HepG2 (cell line): ENCODE results near the gene ISG20L2. TPM values are rescaled to one million over a fixed set of nuclear protein-coding genes. Genes with fewer than 3 reads are reported as not detected.

Source experiments
- ATAC-seq: fragments of 200-7000 bp; cut with Tn5 transposase; 3 replicates; pipeline ENCODE4 v1.9.1; 2020; ENCODE audit warnings: mild to moderate bottlenecking, moderate library complexity
- BruUV-seq: library from RNA; stranded (reverse); fragments of 400-500 nt; replicated peaks from 2 replicates; lab custom pipeline; 2021; lab: Mats Ljungman, UMichigan
- CTCF ChIA-PET: fragments of 300-600 bp; formaldehyde crosslinking; extraction: SDS; loops from one replicate; lab custom pipeline; 2021; ENCODE audit warnings: low total read pairs, inconsistent platforms, low intra/inter-chr PET ratio; lab: Yijun Ruan, JAX
- POLR2A ChIA-PET: fragments of 350-600 bp; sonication (Branson Sonifier 250); formaldehyde crosslinking; loops from one replicate; lab custom pipeline; 2020; ENCODE audit warnings: antibody characterized with exemption, inconsistent platforms; lab: Yijun Ruan, JAX
- DNase-seq: peaks from one replicate; pipeline ENCODE4 v3.0.0-alpha.2; 2015; ENCODE audit warnings: low spot score
- FAIRE-seq: peaks from 3 replicates; lab custom pipeline; 2011; peaks lifted over from hg19 to GRCh38; lab: Jason Lieb, UNC
- H2AFZ ChIP-seq: one replicate; pipeline ENCODE4 v1.6.1; 2011; ENCODE audit warnings: low read length, inconsistent platforms
- H3K27ac ChIP-seq: fragments of 300-600 bp; 3 replicates; pipeline ENCODE4 v1.8.0; 2011; ENCODE audit warnings: mixed run types, mild to moderate bottlenecking, mixed read lengths, low read length, inconsistent platforms; ENCODE audit not compliant: insufficient read depth; ENCODE audit errors: extremely low read length
- H3K27me3 ChIP-seq, 2 experiments: fragments of 200-600 bp in 1 of 2; 2 replicates in 1 of 2; 3 replicates in 1 of 2; pipeline versions ENCODE4 v1.6.0 to v1.8.0; 2011; ENCODE audit warnings: low read length in 2 of 2, mild to moderate bottlenecking in 2 of 2, moderate library complexity in 2 of 2, inconsistent platforms in 1 of 2; ENCODE audit not compliant: insufficient read depth in 2 of 2, control insufficient read depth in 1 of 2
- H3K36me3 ChIP-seq, 2 experiments: fragments of 200-600 bp in 1 of 2; replicated peaks in 1 of 2; 2 replicates in 1 of 2; 3 replicates in 1 of 2; pipeline versions ENCODE4 v1.5.1 to v1.8.0; 2011; ENCODE audit warnings: low read length in 2 of 2, inconsistent platforms in 1 of 2; ENCODE audit not compliant: insufficient read depth in 2 of 2, control insufficient read depth in 1 of 2
- H3K4me1 ChIP-seq: 2 replicates; pipeline ENCODE4 v1.5.1; 2012; ENCODE audit warnings: low read length, inconsistent platforms; ENCODE audit not compliant: insufficient read depth
- H3K4me2 ChIP-seq: 2 replicates; pipeline ENCODE4 v1.6.0; 2011; ENCODE audit warnings: low read depth, low read length, inconsistent platforms
- H3K4me3 ChIP-seq, 3 experiments: fragments of 200-600 bp in 1 of 3; sonication (generic), shearing (Covaris generic) in 1 of 3; replicated peaks in 1 of 3; 2 replicates each; pipeline ENCODE4 v1.5.1; 2011 to 2016; ENCODE audit warnings: low read length in 3 of 3, inconsistent platforms in 2 of 3, low read depth in 2 of 3, mild to moderate bottlenecking in 2 of 3, control low read depth in 1 of 3, mixed read lengths in 1 of 3; ENCODE audit not compliant: insufficient read depth in 1 of 3
- H3K79me2 ChIP-seq: one replicate; pipeline ENCODE4 v1.6.1; 2011; ENCODE audit warnings: low read length, inconsistent platforms; ENCODE audit not compliant: insufficient read depth
- H3K9ac ChIP-seq: 2 replicates; pipeline ENCODE4 v1.6.0; 2011; ENCODE audit warnings: mild to moderate bottlenecking, low read depth, low read length, inconsistent platforms; ENCODE audit not compliant: insufficient read depth
- H3K9me3 ChIP-seq: 2 replicates; pipeline ENCODE4 v1.5.1; 2012; ENCODE audit warnings: mild to moderate bottlenecking, low read length
- H4K20me1 ChIP-seq: 2 replicates; pipeline ENCODE4 v1.6.0; 2011; ENCODE audit warnings: inconsistent platforms, mild to moderate bottlenecking, low read length, moderate library complexity; ENCODE audit not compliant: insufficient read depth
- POGK ChIP-seq: sonication (generic); formaldehyde crosslinking; conservative IDR thresholded peaks from 2 replicates; pipeline ENCODE4 v1.8.0; 2022; ENCODE audit warnings: mild to moderate bottlenecking, moderate library complexity, missing genetic modification reagents
- POLR2AphosphoS5 ChIP-seq: IDR thresholded peaks from 2 replicates; pipeline ENCODE4 v1.6.1; 2012; ENCODE audit warnings: low read depth, low read length
- RXRB ChIP-seq: IDR thresholded peaks from 2 replicates; pipeline ENCODE4 v1.6.1; 2016; ENCODE audit warnings: borderline replicate concordance, missing genetic modification reagents, missing compliant biosample characterization
- SALL2 ChIP-seq: sonication (generic); formaldehyde crosslinking; IDR thresholded peaks from 2 replicates; pipeline ENCODE4 v1.8.1; 2023; ENCODE audit warnings: mild to moderate bottlenecking, missing genetic modification reagents, inconsistent platforms
- TBX2 ChIP-seq: sonication (generic); formaldehyde crosslinking; IDR thresholded peaks from 2 replicates; pipeline ENCODE4 v1.5.0; 2020; ENCODE audit warnings: missing genetic modification reagents, mild to moderate bottlenecking, borderline replicate concordance
- WGBS: methylation state at CpG from one replicate; pipeline ENCODE4 v1.1.6; 2017; ENCODE audit warnings: low lambda C conversion rate; 5-methylcytosine and 5-hydroxymethylcytosine counted together
- in situ Hi-C: cut with HindIII; loops from 2 replicates; pipeline ENCODE4 v1.10.0; 2017; ENCODE audit warnings: low pct_unique_long_range_greater_than_20kb; ENCODE audit not compliant: extremely low pct_ligation_motif_present
- intact Hi-C: fragments of 100-400 bp; cut with micrococcal nuclease; formaldehyde crosslinking; loops from one replicate; pipeline ENCODE4 v1.10.0; 2022; ENCODE audit not compliant: unreplicated experiment
- polyA plus RNA-seq, 8 experiments: library from polyadenylated mRNA; depleted of rRNA in 3 of 8; stranded (reverse) in 7 of 8; unstranded in 1 of 8; fragments of >200 nt; fragmentation: Illumina TruSeq in 4 of 8; extraction: Trizol in 4 of 8; gene quantifications; 2 replicates each; pipeline versions ENCODE4 v1.2.1 to v1.2.3, GENCODE V29; 2011 to 2016; ENCODE audit warnings: low read depth in 4 of 8, missing spikeins in 1 of 8, mixed read lengths in 1 of 8; ENCODE audit not compliant: insufficient read depth in 1 of 8
- total RNA-seq, 5 experiments: library from RNA; depleted of rRNA; stranded (reverse); fragments of >200 nt; fragmentation: Illumina TruSeq; extraction: Trizol; gene quantifications; 2 replicates each; pipeline ENCODE4 v1.2.3, GENCODE V29; 2016; ENCODE audit warnings: low read depth in 1 of 5

The ISG20L2 gene
- total and polyA plus RNA-seq, 2 of the 13 experiments (the other 11 are each of a cell fraction or from before 2014, with no cell fraction given), result 19.8 to 21.3 TPM

GRCh38 chr1:156700736-156701531 is 27.6 kb downstream of the ISG20L2 start:
- H3K79me2 ChIP-seq, result no peaks in the 10 kb centered on the region
- H3K4me2 ChIP-seq, result no peak overlapping the region
- peaks cover 26% of the 10 kb centered on the region for H3K4me1 ChIP-seq
- H2AFZ ChIP-seq, result no peak overlapping the region
- intact Hi-C loops (no loop called here), in situ Hi-C loops (no loop called here)
- TF ChIP-seq POGK (CRISPR knock-in tag), result no peak
- TF ChIP-seq TBX2 (CRISPR knock-in tag), result no peak
- no peak for TF ChIP-seq POLR2AphosphoS5
- TF ChIP-seq RXRB, result no peak
- no peak for TF ChIP-seq SALL2 (CRISPR knock-in tag)
- no peak for DNase-seq
- WGBS, result 49% methylated on average over 8 of the region's 8 CpGs
- CTCF ChIA-PET, result no interaction called here
- FAIRE-seq, result no peak
- H3K27ac ChIP-seq, result no peak overlapping the region
- H3K36me3 ChIP-seq, result no peaks in the 10 kb centered on the region
- H3K4me3 ChIP-seq, result no peak overlapping the region
- no peak overlapping the region for H3K9ac ChIP-seq
- H3K9me3 ChIP-seq, result no peaks in the 10 kb centered on the region
- POLR2A ChIA-PET, result interaction anchor here (1.2 kb wide), 1 partner anchor 28 kb away, joined by 5 read pairs; the partner anchor contains the start of genes ISG20L2 and METTL25B
- H3K27me3 ChIP-seq, result peaks cover 8 to 56% of the 10 kb centered on the region in 2 experiments
- no peaks in the 10 kb centered on the region for H4K20me1 ChIP-seq
- no peak for ATAC-seq
- BruUV-seq, result no TSS peak
